Measurements from ENCODE around the gene PPP2R1B. TPM values are rescaled to one million over a fixed set of nuclear protein-coding genes. Genes with fewer than 3 reads are reported as not detected.

PPP2R1B gene
- total and polyA plus RNA-seq, 2 donors (not counting 3 experiments of a cell fraction or from before 2014, with no cell fraction given): 18.0 to 50.8 TPM

- CTCF ChIA-PET: interaction anchor here (1.2 to 1.3 kb wide), 2 partner anchors 60 to 77 kb away, joined by 3 read pairs; no protein-coding TSS in a partner anchor
Observed at GRCh38 chr11:111700162-111700561, 66.0 kb downstream of the PPP2R1B start.

GRCh38 chr11:111699579-111700156 lies 66.5 kb downstream of the PPP2R1B start:
- no peak for DNase-seq (ENCODE audit: low read depth, low spot score)
- no peak overlapping the region for H3K27ac ChIP-seq (ENCODE audit: insufficient read depth, low read depth, low read length)
- intact Hi-C loops (cut with micrococcal nuclease): no loop called here
- no peaks in the 10 kb centered on the region for H3K9me1 ChIP-seq (replicated peaks; ENCODE audit: control insufficient read depth, extremely low read depth, insufficient read depth, low read length)
- CTCF ChIA-PET: interaction anchor here (1.0 to 1.4 kb wide), 4 partner anchors 10 to 95 kb away, joined by 3 to 4 read pairs (median 3); no protein-coding TSS in a partner anchor
- no TSS peak for BruUV-seq (replicated peaks)
- no peaks in the 10 kb centered on the region for H3K4me1 ChIP-seq (ENCODE audit: control insufficient read depth, extremely low read depth, insufficient read depth, low read length)
- H3K9me3 ChIP-seq (replicated peaks; ENCODE audit: control insufficient read depth, insufficient read depth, low read length): no peaks in the 10 kb centered on the region
- no peak overlapping the region for H3K9ac ChIP-seq (replicated peaks; ENCODE audit: extremely low read depth, insufficient read depth, low read length)
- dilution Hi-C loops (cut with MboI; ENCODE audit: extremely low pct_ligation_motif_present, low sequenced_read_pairs): no loop called here
- no peak for TF ChIP-seq CTCF (IDR thresholded peaks at IDR 0.05; ENCODE audit: extremely low read depth in 1 of 2, insufficient read depth in 1 of 2, low read depth in 1 of 2, low read length in 2 of 2)
- TF ChIP-seq GATA2 (IDR thresholded peaks at IDR 0.05; ENCODE audit: insufficient read depth, insufficient read length, low read depth, low read length): no peak
- no peak for TF ChIP-seq EZH2 (IDR thresholded peaks at IDR 0.05; ENCODE audit: borderline replicate concordance, low read depth, low read length, severe bottlenecking)
- no peak for TF ChIP-seq POLR2A (IDR thresholded peaks at IDR 0.05; ENCODE audit: low read depth, low read length)
- TF ChIP-seq POLR2AphosphoS5 (IDR thresholded peaks at IDR 0.05; ENCODE audit: insufficient read depth, low read depth, low read length): no peak
- TF ChIP-seq FOS (IDR thresholded peaks at IDR 0.05; ENCODE audit: borderline replicate concordance, insufficient read depth, low read length): no peak
- no peak for TF ChIP-seq MYC (IDR thresholded peaks at IDR 0.05; ENCODE audit: low read depth, low read length)
- TF ChIP-seq JUN (IDR thresholded peaks at IDR 0.05; ENCODE audit: borderline replicate concordance, insufficient read depth, insufficient read length, low read depth): no peak
- TF ChIP-seq MAX (IDR thresholded peaks at IDR 0.05; ENCODE audit: insufficient read depth, insufficient read length): no peak
- H3K4me2 ChIP-seq (ENCODE audit: insufficient read depth, low read length): no peak overlapping the region
- FAIRE-seq: no peak
- H3K79me2 ChIP-seq (ENCODE audit: control insufficient read depth, insufficient read depth, low read length): no peaks in the 10 kb centered on the region
- H4K20me1 ChIP-seq (replicated peaks; ENCODE audit: control insufficient read depth, extremely low read depth, insufficient read depth, low read length): no peaks in the 10 kb centered on the region
- no peak overlapping the region for H3K4me3 ChIP-seq (replicated peaks in 1 of 3; ENCODE audit: insufficient read depth in 1 of 3, low read depth in 1 of 3, low read length in 3 of 3)
- H3K36me3 ChIP-seq (ENCODE audit: control insufficient read depth in 2 of 2, extremely low read depth in 1 of 2, insufficient read depth in 2 of 2, low read length in 2 of 2): no peaks in the 10 kb centered on the region
- H2AFZ ChIP-seq (ENCODE audit: low read depth, low read length): no peak overlapping the region
- no peaks in the 10 kb centered on the region for H3K27me3 ChIP-seq (ENCODE audit: control insufficient read depth in 2 of 2, insufficient read depth in 2 of 2, low read length in 2 of 2)
- POLR2A ChIA-PET: no interaction called here

More at GRCh38 chr11:111700162-111700561, 66.0 kb downstream of the PPP2R1B start:
- BruUV-seq (replicated peaks): no TSS peak
- Histone ChIP-seq H3K4me3 (replicated peaks in 1 of 3; ENCODE audit: insufficient read depth in 1 of 3, low read depth in 1 of 3, low read length in 3 of 3) (no peak overlapping the region), H3K4me2 (ENCODE audit: insufficient read depth, low read length) (no peak overlapping the region), H3K27ac (ENCODE audit: insufficient read depth, low read depth, low read length) (no peak overlapping the region), H4K20me1 (replicated peaks; ENCODE audit: control insufficient read depth, extremely low read depth, insufficient read depth, low read length) (no peaks in the 10 kb centered on the region), H3K9ac (replicated peaks; ENCODE audit: extremely low read depth, insufficient read depth, low read length) (no peak overlapping the region), H3K27me3 (ENCODE audit: control insufficient read depth in 2 of 2, insufficient read depth in 2 of 2, low read length in 2 of 2) (no peaks in the 10 kb centered on the region), H3K9me3 (replicated peaks; ENCODE audit: control insufficient read depth, insufficient read depth, low read length) (no peaks in the 10 kb centered on the region), H3K4me1 (ENCODE audit: control insufficient read depth, extremely low read depth, insufficient read depth, low read length) (no peaks in the 10 kb centered on the region), H3K79me2 (ENCODE audit: control insufficient read depth, insufficient read depth, low read length) (no peaks in the 10 kb centered on the region), H2AFZ (ENCODE audit: low read depth, low read length) (no peak overlapping the region), H3K9me1 (replicated peaks; ENCODE audit: control insufficient read depth, extremely low read depth, insufficient read depth, low read length) (no peaks in the 10 kb centered on the region), H3K36me3 (ENCODE audit: control insufficient read depth in 2 of 2, extremely low read depth in 1 of 2, insufficient read depth in 2 of 2, low read length in 2 of 2) (peaks cover 0 to 3% of the 10 kb centered on the region in 2 experiments)
- dilution Hi-C loops (cut with MboI; ENCODE audit: extremely low pct_ligation_motif_present, low sequenced_read_pairs): no loop called here
- no peak for DNase-seq (ENCODE audit: low read depth, low spot score)
- intact Hi-C loops (cut with micrococcal nuclease): no loop called here
- no peak for FAIRE-seq
- no peak for TF ChIP-seq POLR2A (IDR thresholded peaks at IDR 0.05; ENCODE audit: low read depth, low read length)
- no peak for TF ChIP-seq MYC (IDR thresholded peaks at IDR 0.05; ENCODE audit: low read depth, low read length)
- POLR2A ChIA-PET: no interaction called here
